Esophagus squamous epithelium (tissue), 5 donors: ENCODE measurements around the gene GPC6. TPM values are rescaled to one million over a fixed set of nuclear protein-coding genes. Genes with fewer than 3 reads are reported as not detected.

ENCODE experiments used
- DNase-seq: peaks from one replicate; lab custom pipeline; 2025; lab: John Stamatoyannopoulos, UW
- H3K27ac ChIP-seq, 4 donors: fragments of 200-600 bp; sonication (generic); one replicate each; pipeline ENCODE4 v1.5.1; 2016 to 2019; ENCODE audit warnings: mild to moderate bottlenecking in 1 of 4
- H3K27me3 ChIP-seq, 4 donors: fragments of 200-600 bp; sonication (generic); 1 replicate in 3 of 4; 2 replicates in 1 of 4; pipeline versions ENCODE4 v1.5.1 to v1.6.0; 2017 to 2021; ENCODE audit warnings: antibody characterized with exemption in 1 of 4
- H3K36me3 ChIP-seq, 3 donors: fragments of 200-600 bp; sonication (generic); one replicate each; pipeline ENCODE4 v1.5.1; 2016 to 2019
- H3K4me1 ChIP-seq, 3 donors: fragments of 200-600 bp; sonication (generic); one replicate each; pipeline ENCODE4 v1.5.1; 2017 to 2019
- H3K4me3 ChIP-seq, 4 donors: fragments of 200-600 bp; sonication (generic); 1 replicate in 3 of 4; 2 replicates in 1 of 4; pipeline ENCODE4 v1.5.1; 2016 to 2019; ENCODE audit warnings: mild to moderate bottlenecking in 2 of 4, moderate library complexity in 1 of 4
- H3K9me3 ChIP-seq, 3 donors: fragments of 200-600 bp; sonication (generic); one replicate each; pipeline ENCODE4 v1.5.1; 2016 to 2019
- POLR2A ChIP-seq, 4 donors: fragments of 450-650 bp; IDR thresholded peaks; one replicate each; pipeline ENCODE4 v1.6.1; 2017; ENCODE audit warnings: antibody characterized with exemption in 4 of 4, mild to moderate bottlenecking in 4 of 4, moderate library complexity in 3 of 4
- WGBS, 2 donors: methylation state at CpG; one replicate each; pipeline ENCODE4 v1.1.5; 2018; 5-methylcytosine and 5-hydroxymethylcytosine counted together
- intact Hi-C: fragments of 100-400 bp; cut with DNase I; formaldehyde crosslinking; loops from one replicate; pipeline ENCODE4 v1.15.0; 2022
- total RNA-seq, 4 donors: library from RNA; depleted of rRNA; stranded (reverse); fragments of >200 nt; gene quantifications; one replicate each; pipeline ENCODE4 v1.1.0, GENCODE V29; 2016
- TF ChIP-seq, protein P1 (sequence below), 6 experiments: fragments of 450-650 bp in 4 of 6; fragments of 200-600 bp in 2 of 6; sonication (generic) in 2 of 6; IDR thresholded peaks; one replicate each; pipeline ENCODE4 v1.5.1; 2016 to 2019; ENCODE audit warnings: antibody characterized with exemption in 6 of 6, mild to moderate bottlenecking in 4 of 6, moderate library complexity in 4 of 6
- donor health status: DM: yes; HTN: yes; CAD: no.

Gene GPC6
- total RNA-seq, 4 donors from 2014 or later = 0.57 to 8.6 (median 2.6) TPM

DNA sequence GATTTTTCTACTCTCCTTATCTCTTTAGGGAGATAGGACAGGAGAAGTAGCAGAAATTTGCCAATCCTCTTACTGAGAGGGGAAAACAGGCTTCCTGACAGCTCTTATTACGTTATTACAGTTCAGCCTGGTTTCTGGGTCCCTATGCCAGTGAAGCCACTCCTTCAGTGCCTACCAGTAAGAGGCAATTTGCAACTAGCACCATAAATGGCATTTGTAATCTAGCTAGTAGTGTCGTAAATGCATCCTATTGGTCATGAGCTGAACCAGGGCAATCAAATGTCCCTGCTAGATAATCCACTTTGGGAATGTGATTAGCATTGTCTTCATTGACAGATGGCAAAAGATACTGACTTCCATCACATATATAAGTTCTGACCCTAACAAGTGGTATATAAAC, 824.1 kb downstream of the GPC6 start:
- 85 to 87% methylated on average over 2 of the region's 2 CpGs for WGBS, 2 donors
- no peak overlapping the region for H3K27ac ChIP-seq
- intact Hi-C loops = no loop called here
- H3K36me3 ChIP-seq = no peaks in the 10 kb centered on the region
- no peaks in the 10 kb centered on the region for H3K27me3 ChIP-seq
- no peaks in the 10 kb centered on the region for H3K4me1 ChIP-seq
- H3K9me3 ChIP-seq = no peaks in the 10 kb centered on the region
- no peak for DNase-seq
- H3K4me3 ChIP-seq = no peak overlapping the region
- TF ChIP-seq POLR2A (IDR thresholded peaks at IDR 0.05) = no peak
- TF ChIP-seq, protein P1, sequence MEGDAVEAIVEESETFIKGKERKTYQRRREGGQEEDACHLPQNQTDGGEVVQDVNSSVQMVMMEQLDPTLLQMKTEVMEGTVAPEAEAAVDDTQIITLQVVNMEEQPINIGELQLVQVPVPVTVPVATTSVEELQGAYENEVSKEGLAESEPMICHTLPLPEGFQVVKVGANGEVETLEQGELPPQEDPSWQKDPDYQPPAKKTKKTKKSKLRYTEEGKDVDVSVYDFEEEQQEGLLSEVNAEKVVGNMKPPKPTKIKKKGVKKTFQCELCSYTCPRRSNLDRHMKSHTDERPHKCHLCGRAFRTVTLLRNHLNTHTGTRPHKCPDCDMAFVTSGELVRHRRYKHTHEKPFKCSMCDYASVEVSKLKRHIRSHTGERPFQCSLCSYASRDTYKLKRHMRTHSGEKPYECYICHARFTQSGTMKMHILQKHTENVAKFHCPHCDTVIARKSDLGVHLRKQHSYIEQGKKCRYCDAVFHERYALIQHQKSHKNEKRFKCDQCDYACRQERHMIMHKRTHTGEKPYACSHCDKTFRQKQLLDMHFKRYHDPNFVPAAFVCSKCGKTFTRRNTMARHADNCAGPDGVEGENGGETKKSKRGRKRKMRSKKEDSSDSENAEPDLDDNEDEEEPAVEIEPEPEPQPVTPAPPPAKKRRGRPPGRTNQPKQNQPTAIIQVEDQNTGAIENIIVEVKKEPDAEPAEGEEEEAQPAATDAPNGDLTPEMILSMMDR (IDR thresholded peaks at IDR 0.05) = no peak

DNA sequence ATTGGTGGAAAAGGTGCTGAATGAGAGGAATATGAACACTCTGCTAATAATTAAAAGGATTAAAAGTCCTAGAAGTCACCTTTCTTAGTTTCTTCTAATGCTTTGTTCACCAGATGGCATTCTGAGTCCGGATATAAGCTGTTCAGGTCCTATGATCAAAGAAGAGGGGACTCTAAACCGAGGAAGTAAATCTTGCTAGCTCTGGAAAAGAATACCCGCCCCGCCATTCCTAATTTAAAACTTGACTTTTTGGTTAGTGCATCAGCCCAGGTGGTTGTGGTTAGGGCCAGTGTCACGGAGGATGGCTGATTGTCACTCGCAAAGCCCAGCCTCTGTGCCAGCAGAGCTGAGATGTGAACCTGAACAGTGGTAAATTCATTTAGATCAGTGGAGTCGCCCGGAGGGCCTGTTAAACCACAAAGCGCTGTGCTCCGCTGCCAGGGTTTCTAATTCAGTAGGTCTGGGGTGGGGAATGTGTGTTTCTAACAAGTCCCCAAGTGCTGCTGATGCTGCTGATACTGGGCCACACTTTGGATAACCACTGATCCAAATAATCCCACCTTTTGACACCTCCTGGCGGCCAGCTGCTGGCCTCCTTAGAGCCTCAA, 827.5 kb downstream of the GPC6 start:
- Histone ChIP-seq H3K27me3 (no peaks in the 10 kb centered on the region), H3K36me3 (no peaks in the 10 kb centered on the region), H3K9me3 (no peaks in the 10 kb centered on the region), H3K4me1 (no peaks in the 10 kb centered on the region), H3K27ac (no peak overlapping the region), H3K4me3 (no peak overlapping the region)
- TF ChIP-seq, protein P1 (IDR thresholded peaks at IDR 0.05) = no peak
- no peak for TF ChIP-seq POLR2A (IDR thresholded peaks at IDR 0.05)
- DNase-seq = no peak
- WGBS, 2 donors = 76 to 84% methylated on average over 10 to 11 of the region's 11 CpGs
- intact Hi-C loops = no loop called here

DNA sequence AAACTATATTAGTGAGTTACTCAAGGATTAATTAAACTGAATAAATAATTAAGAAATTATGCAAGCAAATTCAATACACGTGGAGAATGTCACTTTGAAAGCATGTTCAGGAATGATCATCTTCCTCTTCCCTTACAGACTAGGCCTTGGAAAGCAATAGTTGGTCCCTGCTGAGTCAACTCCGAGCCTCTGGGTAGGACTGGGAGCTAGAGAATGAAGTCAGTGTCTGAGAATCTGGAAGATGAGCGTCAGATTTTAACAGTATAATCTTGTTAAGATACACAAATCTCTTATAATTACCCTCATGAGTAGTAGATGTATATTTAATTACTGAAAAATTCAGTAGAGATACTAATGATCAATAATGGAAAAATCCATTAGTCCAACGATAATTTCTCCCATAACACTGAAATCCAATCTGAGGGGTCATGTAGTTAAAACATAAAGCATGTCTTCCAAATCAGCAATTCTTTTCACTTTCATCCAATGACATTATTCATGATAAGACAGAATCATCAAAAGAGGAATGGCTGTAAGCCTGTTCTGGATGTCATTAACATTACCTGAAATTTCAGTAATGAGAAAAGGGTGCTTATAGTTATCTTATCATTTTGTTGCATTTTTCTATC, 829.9 kb downstream of the GPC6 start:
- no peak for TF ChIP-seq POLR2A (IDR thresholded peaks at IDR 0.05)
- TF ChIP-seq, protein P1 (IDR thresholded peaks at IDR 0.05) = no peak
- Histone ChIP-seq H3K9me3 (no peaks in the 10 kb centered on the region), H3K4me3 (no peak overlapping the region), H3K27me3 (no peaks in the 10 kb centered on the region), H3K27ac (no peak overlapping the region), H3K36me3 (no peaks in the 10 kb centered on the region), H3K4me1 (no peaks in the 10 kb centered on the region)
- intact Hi-C loops = no loop called here
- DNase-seq = no peak
- WGBS, 2 donors = 46 to 67% methylated on average over 4 of the region's 4 CpGs

DNA sequence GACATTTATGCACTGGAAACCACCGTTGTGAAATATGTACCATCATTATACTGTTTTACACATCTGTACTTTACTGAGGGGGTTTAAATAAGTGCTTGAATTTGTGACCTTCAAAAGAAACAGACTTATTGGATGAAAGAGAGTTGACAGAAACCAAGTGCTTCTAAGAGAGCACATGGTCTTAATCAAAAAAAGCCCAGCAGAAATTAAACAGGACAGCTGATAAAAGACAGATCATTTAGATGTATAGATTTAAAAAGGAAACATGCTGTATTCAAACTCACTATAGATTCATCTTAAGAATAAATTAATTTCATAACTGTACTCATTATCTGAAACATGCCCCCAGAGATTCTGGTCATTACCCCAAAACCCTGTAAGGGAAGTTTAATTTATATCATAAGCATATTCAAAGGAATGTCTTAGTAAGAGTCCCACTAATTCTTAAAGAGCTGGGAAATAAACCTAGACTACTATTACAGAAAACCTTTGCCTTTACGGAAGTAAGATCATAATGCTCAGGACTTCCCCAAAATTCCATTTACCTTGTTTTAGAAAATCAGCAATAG, 831.1 kb downstream of the GPC6 start:
- Histone ChIP-seq H3K27ac (no peak overlapping the region), H3K27me3 (no peaks in the 10 kb centered on the region), H3K9me3 (no peaks in the 10 kb centered on the region), H3K36me3 (no peaks in the 10 kb centered on the region), H3K4me1 (no peaks in the 10 kb centered on the region), H3K4me3 (no peak overlapping the region)
- intact Hi-C loops = no loop called here
- 73 to 82% methylated on average over 2 of the region's 2 CpGs for WGBS, 2 donors
- TF ChIP-seq, protein P1 (IDR thresholded peaks at IDR 0.05) = no peak
- no peak for TF ChIP-seq POLR2A (IDR thresholded peaks at IDR 0.05)
- DNase-seq = no peak

DNA sequence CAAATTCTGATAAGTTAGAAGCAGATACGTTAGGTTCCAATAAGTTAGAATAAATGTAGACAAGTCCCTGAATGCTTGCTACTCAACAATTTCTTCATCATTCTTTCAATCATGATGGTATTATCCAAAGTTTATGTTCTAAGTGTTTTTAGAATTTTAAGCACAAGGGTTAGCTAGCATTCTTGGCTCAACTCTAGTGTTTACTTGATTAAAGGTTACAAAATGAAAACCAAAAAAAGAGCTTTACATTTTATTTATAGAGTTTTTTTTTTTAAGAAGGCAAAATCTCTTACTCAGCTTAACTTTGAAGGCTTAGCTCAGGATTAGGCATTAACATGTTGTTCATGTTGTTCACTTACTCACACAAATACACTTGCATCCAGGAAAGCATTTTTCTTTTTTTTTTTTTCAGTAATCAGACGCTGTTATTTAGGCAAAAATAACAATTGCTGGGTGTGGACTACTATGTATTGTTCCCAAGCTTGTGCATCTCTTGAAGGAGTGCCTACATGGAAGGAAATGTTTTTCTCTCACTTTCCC, 832.3 kb downstream of the GPC6 start:
- H3K9me3 ChIP-seq = no peaks in the 10 kb centered on the region
- H3K36me3 ChIP-seq = no peaks in the 10 kb centered on the region
- H3K27me3 ChIP-seq = no peaks in the 10 kb centered on the region
- DNase-seq = no peak
- TF ChIP-seq, protein P1 (IDR thresholded peaks at IDR 0.05) = no peak
- TF ChIP-seq POLR2A (IDR thresholded peaks at IDR 0.05) = no peak
- H3K4me1 ChIP-seq = no peaks in the 10 kb centered on the region
- no peak overlapping the region for H3K27ac ChIP-seq
- WGBS, 2 donors = 42 to 49% methylated on average over 2 of the region's 2 CpGs
- no peak overlapping the region for H3K4me3 ChIP-seq
- intact Hi-C loops = no loop called here
